K562 (cell line): ENCODE results near the gene KCNH2. TPM values are rescaled to one million over a fixed set of nuclear protein-coding genes. Genes with fewer than 3 reads are reported as not detected.

Source experiments
- EGR1 ChIP-seq: fragments of 450-650 bp; conservative IDR thresholded peaks from 2 replicates; pipeline ENCODE4 v1.6.1; 2017; ENCODE audit warnings: mild to moderate bottlenecking
- EP400 ChIP-seq: fragments of 450-650 bp; IDR thresholded peaks from 2 replicates; pipeline ENCODE4 v1.6.1; 2017; ENCODE audit warnings: antibody characterized with exemption, mild to moderate bottlenecking, moderate library complexity
- FOXK2 ChIP-seq, 2 experiments: fragments of 450-650 bp; IDR thresholded peaks in 1 of 2; conservative IDR thresholded peaks in 1 of 2; 2 replicates each; pipeline ENCODE4 v1.6.1; 2016; ENCODE audit warnings: low read depth in 2 of 2, mild to moderate bottlenecking in 1 of 2
- GABPA ChIP-seq: fragments of 200-800 bp; sonication (Bioruptor generic); conservative IDR thresholded peaks from 2 replicates; pipeline ENCODE4 v1.6.1; 2016; ENCODE audit warnings: low read depth, missing genetic modification characterization, missing compliant biosample characterization
- HIVEP1 ChIP-seq: fragments of 250-450 bp; sonication (Bioruptor Pico); IDR thresholded peaks from 2 replicates; pipeline ENCODE4 v1.4.0; 2020; ENCODE audit warnings: mild to moderate bottlenecking
- MCM5 ChIP-seq: fragments of 450-650 bp; IDR thresholded peaks from 2 replicates; pipeline ENCODE4 v1.6.1; 2016; ENCODE audit warnings: low read depth
- NFE2 ChIP-seq: IDR thresholded peaks from 2 replicates; pipeline ENCODE4 v1.6.1; 2014; ENCODE audit warnings: antibody characterized with exemption, low read depth
- NFRKB ChIP-seq: fragments of 450-650 bp; IDR thresholded peaks from 2 replicates; pipeline ENCODE4 v1.6.1; 2016; ENCODE audit warnings: low read depth
- PCBP1 ChIP-seq: fragments of 200-400 bp; formaldehyde crosslinking; IDR thresholded peaks from 2 replicates; pipeline ENCODE4 v1.6.1; 2018; ENCODE audit warnings: mild to moderate bottlenecking, low read depth, low read length; ENCODE audit not compliant: poor library complexity, severe bottlenecking
- PHF20 ChIP-seq: fragments of 450-650 bp; IDR thresholded peaks from 2 replicates; pipeline ENCODE4 v1.6.1; 2018; ENCODE audit not compliant: partially characterized antibody
- RBFOX2 ChIP-seq: fragments of 200-400 bp; formaldehyde crosslinking; IDR thresholded peaks from 2 replicates; pipeline ENCODE4 v1.6.1; 2017; ENCODE audit warnings: low read depth, mild to moderate bottlenecking, low read length, moderate library complexity
- TAF1 ChIP-seq: IDR thresholded peaks from 2 replicates; pipeline ENCODE4 v1.6.1; 2011; ENCODE audit warnings: mild to moderate bottlenecking, low read length, moderate library complexity; ENCODE audit not compliant: insufficient read depth, control insufficient read depth, severe bottlenecking; ENCODE audit errors: extremely low read depth
- WHSC1 ChIP-seq: IDR thresholded peaks from one replicate; pipeline ENCODE4 v1.6.1; 2012; ENCODE audit warnings: low read length, control low read depth, inconsistent platforms
- ZBTB7A ChIP-seq: IDR thresholded peaks from 2 replicates; pipeline ENCODE4 v1.6.1; 2011; ENCODE audit warnings: low read depth, mild to moderate bottlenecking, low read length, moderate library complexity, borderline replicate concordance; ENCODE audit not compliant: control insufficient read depth
- ZNF408 ChIP-seq: fragments of 250-450 bp; sonication (Bioruptor Pico); IDR thresholded peaks from 2 replicates; pipeline ENCODE4 v1.4.0; 2020; ENCODE audit warnings: low read depth, mild to moderate bottlenecking, moderate library complexity
- ZNF764 ChIP-seq: fragments of 250-450 bp; sonication (Bioruptor Pico); IDR thresholded peaks from 2 replicates; pipeline ENCODE4 v1.4.0; 2020; ENCODE audit warnings: low read depth, mild to moderate bottlenecking, moderate library complexity
- polyA plus RNA-seq, 8 experiments: library from polyadenylated mRNA; depleted of rRNA in 4 of 8; stranded (reverse) in 5 of 8; unstranded in 3 of 8; fragments of >200 nt; fragmentation: Nextera tagmentation in 2 of 8; fragmentation: Illumina TruSeq in 1 of 8; extraction: Ambion mirVana in 2 of 8; extraction: Trizol in 1 of 8; gene quantifications; 2 replicates each; pipeline versions ENCODE4 v1.2.1 to v1.2.3, GENCODE V29; 2011 to 2014; ENCODE audit warnings: inconsistent platforms in 1 of 8, missing spikeins in 1 of 8
- total RNA-seq, 7 experiments: library from RNA; depleted of rRNA in 6 of 7; stranded (reverse); fragments of >200 nt in 6 of 7; fragmentation: Illumina TruSeq in 2 of 7; extraction: Trizol in 2 of 7; gene quantifications; 2 replicates each; pipeline versions ENCODE4 v1.2.1 to v1.2.3, GENCODE V29; 2011 to 2021; ENCODE audit warnings: low replicate concordance in 1 of 7
- TF ChIP-seq, protein P1 (sequence below), 2 experiments: IDR thresholded peaks; 2 replicates each; pipeline ENCODE4 v1.6.1; 2012; ENCODE audit warnings: improper control_type of control experiment in 2 of 2, low read depth in 2 of 2, low read length in 2 of 2, borderline replicate concordance in 1 of 2
- TF ChIP-seq, protein P2 (sequence below): fragments of 450-650 bp; IDR thresholded peaks from 2 replicates; pipeline ENCODE4 v1.6.1; 2016
- TF ChIP-seq, protein P3 (sequence below): fragments of 250-450 bp; sonication (Bioruptor Pico); IDR thresholded peaks from 2 replicates; pipeline ENCODE4 v1.9.0; 2021; ENCODE audit warnings: mild to moderate bottlenecking, inconsistent platforms
- TF ChIP-seq, protein P4 (sequence below): sonication (generic); formaldehyde crosslinking; IDR thresholded peaks from 2 replicates; pipeline ENCODE4 v1.8.0; 2022; ENCODE audit warnings: mild to moderate bottlenecking, missing genetic modification reagents, borderline replicate concordance

KCNH2 gene
- total and polyA plus RNA-seq, 9 of the 15 experiments (the other 6 are each of a cell fraction or from before 2014, with no cell fraction given), result 18.1 to 368 (median 218) TPM

DNA sequence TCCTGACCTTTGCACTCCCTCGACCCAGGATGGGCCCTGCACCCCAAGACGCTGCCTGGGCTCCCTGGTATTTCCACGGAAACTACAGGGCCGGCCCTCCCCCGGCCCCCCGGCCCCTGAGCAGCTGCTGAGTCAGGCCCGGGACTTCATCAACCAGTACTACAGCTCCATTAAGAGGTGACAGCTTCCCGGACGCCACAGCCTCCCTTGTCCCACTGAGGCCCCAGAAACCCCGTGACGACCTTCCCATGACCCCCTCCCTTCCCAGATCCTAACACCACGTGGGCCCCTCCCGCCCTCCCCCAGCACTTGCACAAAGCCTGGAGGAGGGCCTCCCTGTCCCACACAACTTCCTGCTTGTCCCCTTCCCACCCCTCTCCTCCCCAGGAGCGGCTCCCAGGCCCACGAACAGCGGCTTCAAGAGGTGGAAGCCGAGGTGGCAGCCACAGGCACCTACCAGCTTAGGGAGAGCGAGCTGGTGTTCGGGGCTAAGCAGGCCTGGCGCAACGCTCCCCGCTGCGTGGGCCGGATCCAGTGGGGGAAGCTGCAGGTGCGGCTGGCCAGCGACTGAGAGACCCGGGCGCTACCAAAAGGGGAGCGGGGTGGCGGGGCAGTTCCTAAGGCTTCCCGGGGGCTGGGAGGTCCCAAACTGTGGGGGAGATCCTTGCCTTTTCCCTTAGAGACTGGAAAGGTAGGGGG is 18.4 kb upstream of the KCNH2 start (continued):
- TF ChIP-seq RBFOX2, result peak; percentile 62; the same call in 1 of the 2 replicates
- TF ChIP-seq NFRKB, result peak; percentile 31; the same call in 1 of the 2 replicates
- TF ChIP-seq EP400, result peak; percentile 40; the same call in 1 of the 2 replicates
- TF ChIP-seq WHSC1, result no peak
- TF ChIP-seq, protein P1, sequence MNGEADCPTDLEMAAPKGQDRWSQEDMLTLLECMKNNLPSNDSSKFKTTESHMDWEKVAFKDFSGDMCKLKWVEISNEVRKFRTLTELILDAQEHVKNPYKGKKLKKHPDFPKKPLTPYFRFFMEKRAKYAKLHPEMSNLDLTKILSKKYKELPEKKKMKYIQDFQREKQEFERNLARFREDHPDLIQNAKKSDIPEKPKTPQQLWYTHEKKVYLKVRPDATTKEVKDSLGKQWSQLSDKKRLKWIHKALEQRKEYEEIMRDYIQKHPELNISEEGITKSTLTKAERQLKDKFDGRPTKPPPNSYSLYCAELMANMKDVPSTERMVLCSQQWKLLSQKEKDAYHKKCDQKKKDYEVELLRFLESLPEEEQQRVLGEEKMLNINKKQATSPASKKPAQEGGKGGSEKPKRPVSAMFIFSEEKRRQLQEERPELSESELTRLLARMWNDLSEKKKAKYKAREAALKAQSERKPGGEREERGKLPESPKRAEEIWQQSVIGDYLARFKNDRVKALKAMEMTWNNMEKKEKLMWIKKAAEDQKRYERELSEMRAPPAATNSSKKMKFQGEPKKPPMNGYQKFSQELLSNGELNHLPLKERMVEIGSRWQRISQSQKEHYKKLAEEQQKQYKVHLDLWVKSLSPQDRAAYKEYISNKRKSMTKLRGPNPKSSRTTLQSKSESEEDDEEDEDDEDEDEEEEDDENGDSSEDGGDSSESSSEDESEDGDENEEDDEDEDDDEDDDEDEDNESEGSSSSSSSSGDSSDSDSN (IDR thresholded peaks at IDR 0.05; ENCODE audit: borderline replicate concordance in 1 of 2, low read depth in 2 of 2, low read length in 2 of 2), result 0 out of 4 replicates have a peak, but pooled peaks of 1 of the 2 experiments have one; percentile 19
- TF ChIP-seq, protein P2, sequence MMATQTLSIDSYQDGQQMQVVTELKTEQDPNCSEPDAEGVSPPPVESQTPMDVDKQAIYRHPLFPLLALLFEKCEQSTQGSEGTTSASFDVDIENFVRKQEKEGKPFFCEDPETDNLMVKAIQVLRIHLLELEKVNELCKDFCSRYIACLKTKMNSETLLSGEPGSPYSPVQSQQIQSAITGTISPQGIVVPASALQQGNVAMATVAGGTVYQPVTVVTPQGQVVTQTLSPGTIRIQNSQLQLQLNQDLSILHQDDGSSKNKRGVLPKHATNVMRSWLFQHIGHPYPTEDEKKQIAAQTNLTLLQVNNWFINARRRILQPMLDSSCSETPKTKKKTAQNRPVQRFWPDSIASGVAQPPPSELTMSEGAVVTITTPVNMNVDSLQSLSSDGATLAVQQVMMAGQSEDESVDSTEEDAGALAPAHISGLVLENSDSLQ, result peak; percentile 23; the same call in 1 of the 2 replicates
- TF ChIP-seq FOXK2 (conservative IDR thresholded peaks at IDR 0.05 in 1 of 2, IDR thresholded peaks at IDR 0.05 in 1 of 2; ENCODE audit: low read depth in 2 of 2), result peak in 1 of 2 experiments; percentile 59; a peak in 1 of 4 replicates
- peak; percentile 39; the same call in 1 of the 2 replicates for TF ChIP-seq GABPA
- no peak for TF ChIP-seq MCM5
- TF ChIP-seq ZBTB7A, result peak; percentile 77; the same call in 1 of the 2 replicates
- TF ChIP-seq NFE2, result peak; percentile 66
- TF ChIP-seq, protein P3, sequence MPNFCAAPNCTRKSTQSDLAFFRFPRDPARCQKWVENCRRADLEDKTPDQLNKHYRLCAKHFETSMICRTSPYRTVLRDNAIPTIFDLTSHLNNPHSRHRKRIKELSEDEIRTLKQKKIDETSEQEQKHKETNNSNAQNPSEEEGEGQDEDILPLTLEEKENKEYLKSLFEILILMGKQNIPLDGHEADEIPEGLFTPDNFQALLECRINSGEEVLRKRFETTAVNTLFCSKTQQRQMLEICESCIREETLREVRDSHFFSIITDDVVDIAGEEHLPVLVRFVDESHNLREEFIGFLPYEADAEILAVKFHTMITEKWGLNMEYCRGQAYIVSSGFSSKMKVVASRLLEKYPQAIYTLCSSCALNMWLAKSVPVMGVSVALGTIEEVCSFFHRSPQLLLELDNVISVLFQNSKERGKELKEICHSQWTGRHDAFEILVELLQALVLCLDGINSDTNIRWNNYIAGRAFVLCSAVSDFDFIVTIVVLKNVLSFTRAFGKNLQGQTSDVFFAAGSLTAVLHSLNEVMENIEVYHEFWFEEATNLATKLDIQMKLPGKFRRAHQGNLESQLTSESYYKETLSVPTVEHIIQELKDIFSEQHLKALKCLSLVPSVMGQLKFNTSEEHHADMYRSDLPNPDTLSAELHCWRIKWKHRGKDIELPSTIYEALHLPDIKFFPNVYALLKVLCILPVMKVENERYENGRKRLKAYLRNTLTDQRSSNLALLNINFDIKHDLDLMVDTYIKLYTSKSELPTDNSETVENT (CRISPR knock-in tag), result no peak
- no peak for TF ChIP-seq ZNF764 (CRISPR knock-in tag)
- TF ChIP-seq, protein P4, sequence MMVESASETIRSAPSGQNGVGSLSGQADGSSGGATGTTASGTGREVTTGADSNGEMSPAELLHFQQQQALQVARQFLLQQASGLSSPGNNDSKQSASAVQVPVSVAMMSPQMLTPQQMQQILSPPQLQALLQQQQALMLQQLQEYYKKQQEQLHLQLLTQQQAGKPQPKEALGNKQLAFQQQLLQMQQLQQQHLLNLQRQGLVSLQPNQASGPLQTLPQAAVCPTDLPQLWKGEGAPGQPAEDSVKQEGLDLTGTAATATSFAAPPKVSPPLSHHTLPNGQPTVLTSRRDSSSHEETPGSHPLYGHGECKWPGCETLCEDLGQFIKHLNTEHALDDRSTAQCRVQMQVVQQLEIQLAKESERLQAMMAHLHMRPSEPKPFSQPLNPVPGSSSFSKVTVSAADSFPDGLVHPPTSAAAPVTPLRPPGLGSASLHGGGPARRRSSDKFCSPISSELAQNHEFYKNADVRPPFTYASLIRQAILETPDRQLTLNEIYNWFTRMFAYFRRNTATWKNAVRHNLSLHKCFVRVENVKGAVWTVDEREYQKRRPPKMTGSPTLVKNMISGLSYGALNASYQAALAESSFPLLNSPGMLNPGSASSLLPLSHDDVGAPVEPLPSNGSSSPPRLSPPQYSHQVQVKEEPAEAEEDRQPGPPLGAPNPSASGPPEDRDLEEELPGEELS, result no peak
- peak; percentile 10 for TF ChIP-seq TAF1
- peak; percentile 46 for TF ChIP-seq PHF20
- peak; percentile 66 for TF ChIP-seq EGR1
- no peak for TF ChIP-seq ZNF408 (CRISPR knock-in tag)
- peak; percentile 24 for TF ChIP-seq PCBP1
- TF ChIP-seq HIVEP1, result no peak
